ENCODE data around the gene ADCYAP1.

ADCYAP1 gene

DNA sequence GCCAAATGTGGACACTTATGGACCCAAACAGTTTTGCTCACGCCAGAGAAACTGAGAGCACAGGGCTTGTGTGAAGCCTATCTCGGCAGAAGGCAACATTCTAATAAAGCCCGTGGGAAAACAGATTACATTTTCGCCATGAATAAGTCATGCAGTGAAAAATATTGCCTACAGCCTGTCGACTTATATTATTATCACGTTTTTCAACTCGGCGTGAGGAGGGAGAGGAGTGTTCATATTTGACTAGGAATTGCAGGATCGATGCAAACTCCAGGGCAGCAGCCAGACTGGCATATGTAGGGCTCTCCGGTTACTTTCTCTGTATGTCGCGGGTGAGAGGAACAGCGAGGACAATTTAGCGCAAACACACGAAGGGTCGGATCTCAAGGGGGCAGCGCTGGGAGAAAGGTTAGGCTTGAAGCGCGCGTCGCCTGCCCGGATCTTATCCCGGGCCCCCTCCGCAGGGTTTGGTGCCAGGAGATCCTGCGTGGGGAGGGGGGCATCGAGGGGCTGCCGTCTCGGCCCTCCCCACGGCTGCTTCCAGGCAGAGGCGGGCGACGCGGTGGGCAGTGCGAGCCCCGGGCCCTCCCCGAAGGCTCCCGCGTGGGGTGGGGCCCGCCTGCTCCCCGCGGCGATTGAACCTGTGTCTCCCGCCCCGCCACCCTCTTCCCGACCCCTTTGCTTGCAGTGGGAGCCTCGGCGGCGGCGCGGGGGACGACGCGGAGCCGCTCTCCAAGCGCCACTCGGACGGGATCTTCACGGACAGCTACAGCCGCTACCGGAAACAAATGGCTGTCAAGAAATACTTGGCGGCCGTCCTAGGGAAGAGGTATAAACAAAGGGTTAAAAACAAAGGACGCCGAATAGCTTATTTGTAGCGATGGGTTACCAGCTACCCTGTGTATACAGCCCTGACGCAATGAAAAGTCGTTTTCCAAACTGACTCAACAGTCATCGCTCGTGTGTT is 4.4 kb downstream of the ADCYAP1 start:
- no peak for DNase-seq (ENCODE audit: low read depth in 2 of 2)

DNA sequence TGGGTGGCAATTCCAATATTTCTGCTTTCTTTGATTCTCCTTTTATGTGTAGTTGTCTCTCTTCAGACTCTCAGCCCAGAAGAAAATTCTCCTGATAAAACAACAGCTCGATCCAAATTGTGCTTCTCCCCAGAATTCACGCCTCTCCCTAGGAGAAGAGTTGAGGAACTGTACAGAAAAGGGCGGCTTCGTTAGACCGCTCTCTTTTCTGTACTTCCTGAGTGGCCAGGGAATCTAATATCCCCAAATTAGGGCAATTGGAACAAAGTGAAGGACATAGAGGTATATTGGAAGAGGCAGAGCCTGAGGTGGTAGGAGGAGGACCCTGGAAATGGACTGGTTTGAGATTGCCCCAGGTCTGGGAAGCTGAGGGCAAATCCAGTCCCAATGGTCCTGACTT is 5.6 kb downstream of the ADCYAP1 start:
- no peak for DNase-seq (ENCODE audit: low read depth in 2 of 2)

DNA sequence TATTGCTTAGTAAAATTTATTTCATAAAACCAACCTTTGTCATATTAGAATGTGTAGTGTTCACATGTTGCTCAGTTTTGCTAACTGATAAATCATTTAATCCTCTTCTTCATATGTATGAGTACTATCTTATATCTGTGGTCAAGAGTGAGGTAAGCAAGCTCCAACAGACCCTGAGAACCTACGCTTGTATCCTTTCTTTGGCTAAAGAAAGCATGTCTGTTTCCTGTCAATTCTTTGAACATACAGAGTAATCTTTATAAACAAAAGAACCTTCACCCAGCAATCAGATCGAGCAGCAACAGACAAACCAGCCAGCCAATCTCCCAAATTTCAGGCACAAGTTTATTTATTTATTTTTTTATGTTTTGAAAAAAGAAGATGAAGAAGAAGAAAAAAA is 6.4 kb downstream of the ADCYAP1 start:
- no peak for DNase-seq (ENCODE audit: low read depth in 2 of 2)

DNA sequence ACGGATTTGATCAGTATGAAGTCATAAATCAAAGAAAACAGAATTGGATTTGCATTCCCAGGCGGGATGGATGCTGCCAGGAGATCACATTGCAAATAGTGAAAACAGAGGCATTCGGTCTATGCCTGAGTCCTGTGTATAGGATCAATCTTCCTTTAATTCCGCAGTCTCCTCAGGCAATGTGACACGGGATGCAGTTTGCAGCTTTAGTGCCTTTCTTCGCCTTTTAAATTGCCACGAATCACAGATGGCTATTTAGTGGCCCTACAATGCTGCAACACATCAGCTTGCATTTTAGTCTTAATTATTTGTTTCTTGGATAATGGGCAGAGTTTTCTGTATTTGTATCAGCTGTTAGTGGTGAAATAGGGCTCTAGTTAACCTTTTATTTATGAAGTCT is 6.8 kb downstream of the ADCYAP1 start:
- no peak for DNase-seq (ENCODE audit: low read depth in 2 of 2)

DNA sequence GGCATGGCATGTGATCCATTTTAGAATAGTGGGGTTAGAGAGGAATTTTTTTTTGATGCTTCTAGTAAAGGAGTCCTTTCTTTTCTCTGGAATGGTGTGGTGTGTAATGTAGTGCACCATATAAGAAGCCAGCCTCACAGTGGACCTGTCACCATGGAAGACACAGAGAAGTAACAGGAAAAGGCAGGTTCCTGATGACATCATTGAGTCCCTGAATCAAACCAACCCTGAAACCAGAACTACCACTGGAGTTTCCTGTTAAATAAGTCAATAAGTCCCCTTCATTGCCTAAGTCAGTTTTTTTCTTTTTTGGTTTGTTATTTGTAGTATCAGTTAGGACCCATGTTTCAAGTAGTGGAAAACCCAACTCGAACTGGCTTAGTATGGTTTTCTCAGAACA is 11.9 kb downstream of the ADCYAP1 start:
- no peak for DNase-seq (ENCODE audit: low read depth in 2 of 2)

DNA sequence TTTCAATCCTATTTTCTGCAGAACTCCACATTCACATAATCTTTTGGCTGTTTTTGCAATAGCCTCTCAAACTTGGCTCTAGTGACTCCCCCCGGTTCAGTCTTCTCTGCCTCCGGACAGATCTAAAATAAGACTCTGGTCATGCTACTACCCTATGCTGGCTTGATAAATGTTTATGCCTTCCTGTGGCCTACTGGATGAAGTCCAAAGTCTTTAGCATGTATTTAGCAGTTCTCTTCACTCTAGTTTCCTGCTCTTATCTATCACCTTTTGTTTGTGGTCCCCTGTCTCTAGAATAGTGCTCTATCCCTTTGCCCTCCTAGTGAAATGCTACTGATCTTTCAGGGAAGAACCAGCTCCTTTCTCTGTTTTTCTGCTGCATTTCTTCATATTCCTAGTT is 14.4 kb downstream of the ADCYAP1 start:
- DNase-seq (ENCODE audit: low read depth in 2 of 2): no peak

DNA sequence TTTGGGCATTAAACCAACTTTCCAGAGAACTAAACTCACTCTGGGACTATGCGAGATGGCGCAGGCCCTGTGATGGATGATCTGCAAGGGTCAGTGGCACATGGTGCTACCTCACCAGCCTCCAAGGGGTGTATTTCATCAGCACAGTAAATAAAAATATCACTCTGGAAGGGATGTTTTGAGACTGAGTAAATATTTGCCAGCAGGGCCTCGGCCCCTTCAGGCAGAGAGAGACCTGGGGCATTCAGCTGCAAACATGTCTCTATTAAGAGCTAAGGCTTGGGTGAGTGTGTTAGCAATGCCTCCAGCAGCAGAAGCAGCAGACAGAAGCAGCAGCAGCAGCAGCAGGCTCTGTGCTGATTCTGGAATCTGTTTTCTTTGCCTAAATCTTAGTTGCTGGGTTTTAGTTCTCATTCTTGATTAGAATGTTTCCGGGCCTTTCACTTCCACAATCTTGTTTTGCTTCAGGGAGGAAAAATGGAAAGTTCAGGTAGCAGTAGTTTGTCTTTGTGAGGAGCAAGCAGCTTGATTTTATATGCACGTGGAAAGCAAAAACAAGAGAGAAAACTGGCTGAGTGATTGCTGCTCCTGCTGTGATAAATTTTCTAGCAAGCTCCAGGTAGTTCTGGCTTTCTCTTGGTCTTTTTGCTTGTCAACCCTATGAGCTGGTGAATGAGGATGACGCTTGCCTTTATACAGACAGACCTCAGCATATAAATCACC is 18.6 kb downstream of the ADCYAP1 start:
- DNase-seq (ENCODE audit: low read depth in 2 of 2): no peak

DNA sequence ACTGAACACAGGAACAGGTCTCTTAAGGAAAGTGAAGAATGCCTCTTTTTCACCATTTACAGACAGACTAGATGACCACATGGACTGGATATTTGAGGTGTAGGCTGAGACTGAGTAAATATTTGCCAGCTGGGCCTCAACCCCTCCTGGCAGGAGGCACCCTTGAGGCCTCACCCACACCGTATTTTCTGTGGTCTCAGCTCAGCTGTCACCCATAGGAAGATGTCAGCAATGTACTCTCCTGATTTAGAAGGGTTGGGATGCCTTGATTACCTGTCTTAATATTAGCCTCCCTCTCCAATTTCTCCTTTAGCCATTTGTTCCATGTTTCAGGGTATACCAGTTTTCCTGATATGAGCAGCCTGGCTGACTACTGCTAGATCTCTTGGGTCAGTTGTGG is 20.3 kb downstream of the ADCYAP1 start:
- no peak for DNase-seq (ENCODE audit: low read depth in 2 of 2)

DNA sequence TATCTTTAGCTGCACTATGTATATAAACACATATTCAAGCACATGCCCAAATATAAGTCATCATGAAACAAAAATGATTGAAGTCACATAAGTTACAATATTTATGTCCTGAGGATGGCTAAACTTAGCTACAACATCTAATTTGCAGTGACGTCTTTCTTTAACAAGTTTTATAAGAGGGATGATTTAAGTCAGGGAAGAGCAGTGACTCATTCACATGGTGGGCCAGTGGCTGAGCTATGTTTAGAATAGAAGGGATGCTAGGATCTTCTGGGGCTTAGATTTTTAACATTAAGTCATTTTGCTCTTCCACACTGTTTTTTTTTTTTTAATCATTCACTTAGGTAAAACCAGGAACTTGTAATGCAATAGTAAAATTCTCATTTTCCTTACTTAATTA is 22.3 kb downstream of the ADCYAP1 start:
- DNase-seq (ENCODE audit: low read depth in 2 of 2): no peak

DNA sequence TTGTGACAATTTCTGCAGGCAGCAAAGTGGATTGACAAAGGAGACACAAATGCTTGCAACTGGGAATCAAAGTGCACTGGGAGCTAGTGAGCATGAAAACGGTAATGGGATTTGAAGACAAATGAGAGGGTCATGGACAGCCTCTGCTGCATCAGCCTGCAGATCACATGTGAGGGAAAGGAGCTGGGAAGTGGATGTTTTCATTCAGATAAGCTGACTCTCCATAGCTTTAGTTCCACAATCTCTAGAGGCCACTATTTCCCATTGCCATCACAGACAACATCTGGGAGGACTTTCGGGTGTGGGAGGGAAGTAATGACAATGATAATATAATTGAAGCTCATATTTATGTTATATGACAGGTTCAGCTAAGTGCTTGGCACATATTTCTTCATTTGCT is 28.4 kb downstream of the ADCYAP1 start:
- no peak for DNase-seq (ENCODE audit: low read depth in 2 of 2)

DNA sequence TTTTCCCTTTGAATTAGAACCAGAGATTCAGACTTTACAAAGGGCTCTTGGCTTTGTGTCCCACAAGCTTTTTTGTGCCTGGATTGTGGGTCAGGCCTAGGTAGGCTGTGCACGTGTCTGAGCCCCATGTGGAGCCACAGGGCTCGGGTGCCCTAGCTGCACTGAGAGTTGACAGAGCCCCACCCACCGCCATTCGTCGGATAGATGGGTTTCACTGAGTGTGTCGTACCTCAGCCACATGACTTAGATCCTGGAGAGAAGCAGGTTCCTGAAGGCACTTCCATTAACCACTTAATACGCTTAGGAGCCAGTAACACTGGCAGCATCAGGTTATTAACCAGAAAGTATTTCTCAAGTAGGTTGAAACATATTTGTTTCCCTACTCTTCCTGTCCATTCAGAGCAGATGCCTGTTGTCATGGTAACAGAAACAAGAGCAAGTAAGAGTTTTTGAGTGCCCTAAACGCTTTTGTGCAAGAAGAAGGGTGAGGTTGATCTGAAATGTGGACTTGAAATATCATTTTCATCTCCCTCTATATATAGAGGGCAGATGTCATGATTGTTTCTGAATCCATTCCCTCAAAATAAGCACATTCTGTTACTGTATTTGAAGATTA is 30.0 kb downstream of the ADCYAP1 start:
- no peak for DNase-seq (ENCODE audit: low read depth in 2 of 2)

DNA sequence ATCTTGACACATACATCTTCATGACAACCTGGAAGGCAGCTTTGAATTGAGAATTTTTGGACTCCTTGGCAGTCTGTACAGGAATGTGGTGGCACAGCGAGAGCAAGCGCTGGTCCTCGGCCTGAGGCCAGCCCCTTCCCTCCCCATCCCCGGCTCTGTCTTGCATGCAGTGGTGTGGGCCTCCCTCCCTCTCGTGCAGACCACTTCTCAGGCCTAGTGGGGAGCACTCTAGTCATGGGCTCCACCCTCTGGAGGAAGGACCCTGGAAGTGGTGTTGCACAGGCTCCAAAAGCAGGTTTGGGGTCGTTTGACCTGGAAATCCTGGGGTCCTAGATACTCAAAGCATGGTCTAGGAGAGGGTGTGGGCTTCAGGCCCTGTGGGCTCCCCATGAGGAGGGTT is 32.3 kb downstream of the ADCYAP1 start:
- DNase-seq (ENCODE audit: low read depth in 2 of 2): no peak

DNA sequence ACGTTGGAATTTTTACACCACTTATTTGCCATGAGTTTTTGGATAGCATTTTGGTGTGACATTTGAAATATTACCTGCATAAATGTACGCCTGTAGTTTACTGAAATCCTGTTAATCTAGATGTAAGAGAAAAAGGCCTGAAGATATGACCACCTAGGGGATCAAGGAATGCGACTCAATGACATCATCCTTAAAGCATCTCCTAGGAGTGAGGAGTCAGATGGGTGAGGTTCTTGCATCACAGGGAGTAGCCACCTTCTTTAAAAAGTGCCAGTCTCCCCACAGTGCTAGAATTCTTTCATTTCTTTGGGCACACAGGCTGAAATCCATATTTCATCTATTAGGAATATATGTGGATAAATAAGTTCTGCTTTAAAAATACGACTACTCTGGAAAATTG is 34.5 kb downstream of the ADCYAP1 start:
- DNase-seq (ENCODE audit: low read depth in 2 of 2): no peak

DNA sequence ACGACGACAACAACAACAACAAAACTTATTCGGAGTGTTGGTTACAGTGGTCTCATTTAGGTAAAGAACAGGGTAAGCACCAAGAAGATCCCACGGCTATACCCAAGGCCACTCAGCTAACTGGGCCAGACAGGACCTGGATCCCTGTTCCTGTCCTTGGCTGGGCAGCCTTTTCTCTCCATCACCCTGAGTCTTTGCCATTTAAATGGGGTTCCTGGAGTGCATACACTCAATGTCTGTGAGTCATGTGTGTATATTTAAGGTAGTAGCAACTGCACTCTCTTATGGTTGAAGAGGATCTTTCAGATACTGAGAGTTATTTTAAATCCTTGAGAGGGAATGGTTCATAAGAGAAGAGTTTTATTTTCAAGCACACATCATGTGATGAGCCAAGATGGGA is 35.3 kb downstream of the ADCYAP1 start:
- DNase-seq (ENCODE audit: low read depth in 2 of 2): no peak

DNA sequence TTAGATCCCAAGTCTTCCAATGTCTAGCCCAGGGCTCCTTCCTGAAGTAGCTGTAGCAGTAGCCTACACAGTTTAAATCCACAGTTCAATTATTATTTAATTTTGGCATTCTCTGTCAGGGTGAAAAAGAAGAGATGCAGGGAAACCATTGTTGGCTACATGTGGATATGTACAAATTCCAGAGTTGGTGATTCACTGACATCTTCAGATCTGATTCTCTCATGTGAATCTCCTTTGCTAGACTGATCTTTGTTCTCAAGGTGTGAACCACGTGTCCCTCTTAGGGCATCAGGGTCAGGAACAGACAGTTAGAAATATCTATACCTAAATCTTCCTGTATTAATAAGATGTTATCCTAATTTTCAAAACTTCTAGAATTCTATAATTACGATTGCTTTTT is 36.7 kb downstream of the ADCYAP1 start:
- DNase-seq (ENCODE audit: low read depth in 2 of 2): no peak

DNA sequence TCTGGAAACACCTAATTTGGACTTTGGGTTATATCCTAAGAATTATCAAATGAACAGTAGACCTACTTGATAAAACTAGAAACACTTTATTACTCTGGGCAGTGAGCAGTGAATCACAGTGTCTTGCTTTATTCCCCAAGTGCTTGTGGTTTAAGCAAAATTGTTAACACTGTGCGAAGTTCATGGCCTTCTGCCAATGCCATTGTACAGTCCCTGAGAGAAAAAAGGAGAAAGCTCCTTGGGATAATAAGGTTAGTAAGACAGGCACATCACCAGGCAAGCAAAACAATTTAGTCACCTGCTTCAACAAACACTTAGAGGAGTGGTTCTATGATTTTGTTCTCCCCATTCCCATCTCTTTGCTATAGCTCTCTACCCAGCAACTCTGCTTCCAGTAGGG is 39.8 kb downstream of the ADCYAP1 start:
- DNase-seq (ENCODE audit: low read depth in 2 of 2): no peak

DNA sequence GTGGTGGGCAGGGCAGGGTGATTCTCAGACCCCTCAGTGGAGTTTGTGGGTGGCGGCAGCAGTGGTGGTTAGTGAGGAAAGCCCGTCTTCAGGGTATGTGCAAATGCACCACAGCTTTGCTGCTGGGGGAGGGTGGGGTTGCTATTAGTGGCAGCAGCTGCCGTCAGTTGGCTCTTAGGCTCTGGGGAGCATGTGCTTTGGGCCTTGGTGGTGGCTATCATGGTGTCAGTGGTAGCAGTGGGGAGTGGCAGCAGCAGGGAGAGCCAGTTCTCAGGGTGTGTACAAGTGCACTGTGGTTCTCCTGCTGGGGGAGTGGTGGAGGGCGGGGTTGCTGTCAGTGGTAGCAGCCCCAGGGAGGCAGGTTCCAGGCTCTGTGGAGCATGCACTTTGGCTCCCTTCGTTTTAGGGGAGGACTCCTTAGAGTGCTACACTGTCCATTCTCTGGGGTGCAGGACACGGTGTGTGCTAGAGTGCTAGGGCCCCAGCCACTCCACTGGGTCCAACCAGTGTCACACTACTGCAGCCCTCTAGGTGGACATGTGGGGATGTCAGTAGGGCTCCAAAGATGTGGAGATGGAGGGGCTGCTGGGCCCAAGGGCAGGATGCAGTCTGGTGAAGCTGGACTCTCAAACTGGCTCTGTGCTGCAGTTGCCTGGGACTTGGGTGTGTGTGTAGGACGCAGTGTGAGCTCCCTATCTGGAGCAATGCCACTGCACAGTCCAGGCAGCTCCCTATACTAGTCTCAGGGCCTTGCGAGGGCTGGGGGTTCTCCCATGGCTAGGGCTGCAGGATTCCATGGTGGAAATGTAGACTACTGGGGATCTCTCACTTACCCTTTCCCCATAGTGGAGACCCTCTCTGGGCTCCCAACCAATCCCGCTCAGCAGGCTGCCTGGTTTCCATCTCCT is 45.3 kb downstream of the ADCYAP1 start:
- no peak for DNase-seq (ENCODE audit: low read depth in 2 of 2)

DNA sequence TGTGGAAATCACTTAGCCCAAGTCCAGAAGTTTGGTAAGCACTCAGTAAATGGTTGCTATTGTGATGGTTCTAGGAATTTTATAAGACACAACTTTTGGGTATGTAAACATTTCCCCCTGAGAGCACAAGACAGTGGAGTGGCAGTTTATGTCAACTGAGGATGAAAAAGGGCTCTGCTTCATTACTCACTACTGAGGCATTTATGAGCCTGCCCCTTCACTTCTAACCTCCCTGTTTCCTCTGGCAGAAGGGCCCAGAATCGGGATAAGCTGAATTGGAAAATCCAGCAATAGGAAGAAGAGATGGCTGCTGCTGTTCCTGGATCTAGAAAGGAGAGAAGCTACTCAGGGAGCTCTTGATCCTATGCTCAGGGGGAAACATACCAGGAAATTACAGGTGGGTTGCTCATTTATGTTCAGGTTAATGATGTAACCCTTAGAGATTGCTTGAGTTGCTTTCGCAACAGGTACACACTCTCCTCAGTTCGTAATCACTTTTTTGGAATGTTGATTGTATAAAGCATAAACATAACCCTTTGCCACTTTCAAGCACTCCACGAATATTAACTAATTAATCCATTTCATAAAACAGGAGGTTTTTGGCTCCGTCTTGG is 46.3 kb downstream of the ADCYAP1 start:
- no peak for DNase-seq (ENCODE audit: low read depth in 2 of 2)

DNA sequence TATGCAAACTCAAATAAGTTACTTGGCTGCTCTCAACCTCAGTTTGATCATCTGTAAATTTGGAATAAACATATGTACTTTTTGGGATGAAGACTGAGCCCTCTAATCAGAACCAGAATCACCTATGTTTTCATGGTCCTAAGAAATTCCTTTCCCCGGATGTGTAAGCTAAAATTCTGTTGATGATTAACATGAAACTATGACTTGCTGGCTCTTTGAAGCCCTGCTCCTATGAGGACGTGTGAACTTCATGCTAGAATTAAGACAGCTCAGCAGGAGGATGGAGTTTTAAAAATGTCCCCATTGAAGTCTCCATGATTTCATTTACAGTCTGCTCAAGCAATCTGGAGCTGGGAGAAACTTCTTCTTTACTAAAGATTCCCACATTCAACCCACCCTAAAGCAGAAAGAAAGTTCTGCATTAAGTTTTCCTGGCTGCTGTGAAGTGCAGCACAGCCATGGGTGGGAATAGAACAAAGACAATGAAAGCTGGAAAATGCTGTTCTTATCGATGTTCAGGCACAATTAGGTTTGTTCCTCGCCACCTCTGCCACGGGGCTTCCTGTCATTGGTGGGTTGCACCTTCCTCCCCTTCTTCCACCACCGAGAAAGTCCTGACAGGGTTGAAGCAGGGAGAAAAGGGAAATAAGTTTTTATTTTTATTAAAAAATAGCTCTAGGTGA is 50.9 kb downstream of the ADCYAP1 start:
- no peak for DNase-seq (ENCODE audit: low read depth in 2 of 2)

DNA sequence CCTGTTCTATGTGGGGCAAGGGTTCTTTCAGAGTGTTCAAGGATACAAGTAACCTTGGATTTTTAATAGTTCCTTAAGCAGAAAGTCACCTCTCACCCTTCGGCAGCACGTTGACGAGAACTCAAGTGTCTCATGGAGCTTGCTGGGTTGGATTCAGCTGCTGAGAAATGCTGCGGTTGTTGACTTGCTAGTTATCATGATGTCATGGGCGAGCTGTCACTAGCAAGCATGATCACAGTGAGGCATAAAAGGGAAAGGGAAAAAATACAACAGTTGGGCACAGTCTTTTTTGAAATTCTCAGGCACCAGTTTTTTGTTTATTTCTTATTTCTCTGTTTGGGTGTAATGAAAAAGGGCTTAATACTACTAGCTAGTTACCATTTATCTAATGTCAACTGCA is 53.2 kb downstream of the ADCYAP1 start:
- no peak for DNase-seq (ENCODE audit: low read depth in 2 of 2)

DNA sequence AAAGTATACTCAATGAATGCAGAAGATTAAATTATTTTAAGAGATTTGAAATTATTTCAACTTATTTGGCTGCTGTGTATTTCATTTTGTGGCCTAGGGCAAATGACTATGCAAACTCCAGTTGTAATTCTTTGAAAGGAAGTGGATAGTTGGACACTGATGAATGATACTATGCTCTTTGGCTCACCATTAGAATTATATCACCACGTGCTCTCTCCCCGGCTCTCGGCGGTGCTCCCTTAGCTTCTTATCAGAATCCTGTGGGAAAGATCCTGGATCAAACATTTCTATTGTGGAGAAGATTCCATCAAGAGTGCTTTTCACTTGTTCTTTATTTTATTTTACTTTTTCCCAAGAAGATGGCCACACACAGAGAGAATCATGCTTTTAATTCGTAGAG is 55.2 kb downstream of the ADCYAP1 start:
- no peak for DNase-seq (ENCODE audit: low read depth in 2 of 2)

All from stimulated activated CD8-positive, alpha-beta memory T cell treated with anti-CD3 and anti-CD28 coated beads, Interleukin-2, amount 100 ng/mL, for 48 hours (primary cell).